Nephron (organoid): ENCODE data around the gene PLEKHA5.
A peak's percentile ranks its signal among the peaks of the same experiment; 100 is the strongest.

Experiments
- H3K27ac Mint-ChIP-seq, 3 experiments: 2 replicates each; pipeline ENCODE4 v1.8.0; 2020; ENCODE audit warnings: mixed read lengths in 3 of 3, mild to moderate bottlenecking in 2 of 3, moderate library complexity in 1 of 3
- H3K27me3 Mint-ChIP-seq: 2 replicates; pipeline ENCODE4 v1.8.0; 2021; ENCODE audit warnings: low read depth, mild to moderate bottlenecking, moderate library complexity, mixed read lengths
- H3K36me3 Mint-ChIP-seq: 2 replicates; pipeline ENCODE4 v1.8.0; 2020; ENCODE audit warnings: low read depth, mixed read lengths
- H3K4me1 Mint-ChIP-seq: 2 replicates; pipeline ENCODE4 v1.8.0; 2020; ENCODE audit warnings: mixed read lengths
- H3K4me3 Mint-ChIP-seq, 3 experiments: 2 replicates each; pipeline ENCODE4 v1.8.0; 2020; ENCODE audit warnings: mild to moderate bottlenecking in 3 of 3, mixed read lengths in 3 of 3, moderate library complexity in 2 of 3
- H3K9me3 Mint-ChIP-seq: 2 replicates; pipeline ENCODE4 v1.8.0; 2020; ENCODE audit warnings: mixed read lengths
- CTCF ChIP-seq, 3 experiments: fragments of 200-600 bp; sonication (generic); IDR thresholded peaks; one replicate each; pipeline ENCODE4 v1.5.0; 2021; ENCODE audit warnings: antibody characterized with exemption in 3 of 3; ENCODE audit not compliant: unreplicated experiment in 3 of 3

PLEKHA5 gene

GRCh38 chr12:19181666-19182426 lies 52.3 kb downstream of the PLEKHA5 start:
- H3K9me3 Mint-ChIP-seq, result no peaks in the 10 kb centered on the region
- H3K4me3 Mint-ChIP-seq, result no peak overlapping the region
- TF ChIP-seq CTCF (IDR thresholded peaks at IDR 0.05; ENCODE audit: unreplicated experiment in 3 of 3), result peak in 2 of 3 experiments; percentile 22 to 32
- H3K36me3 Mint-ChIP-seq, result peaks cover 11% of the 10 kb centered on the region
- H3K4me1 Mint-ChIP-seq, result peaks cover 53% of the 10 kb centered on the region
- no peaks in the 10 kb centered on the region for H3K27me3 Mint-ChIP-seq
- H3K27ac Mint-ChIP-seq, result peak overlapping the region in 2 of 3 experiments; percentile 16 to 51

- no peaks in the 10 kb centered on the region for H3K27me3 Mint-ChIP-seq
- no peak overlapping the region for H3K4me3 Mint-ChIP-seq
- H3K27ac Mint-ChIP-seq, result peak overlapping the region in 2 of 3 experiments; percentile 16 to 51
- no peaks in the 10 kb centered on the region for H3K36me3 Mint-ChIP-seq
- peak in 2 of 3 experiments; percentile 24 to 34 for TF ChIP-seq CTCF (IDR thresholded peaks at IDR 0.05; ENCODE audit: unreplicated experiment in 3 of 3)
- H3K9me3 Mint-ChIP-seq, result no peaks in the 10 kb centered on the region
- H3K4me1 Mint-ChIP-seq, result peaks cover 43% of the 10 kb centered on the region
Observed at GRCh38 chr12:19183121-19183838, 53.7 kb downstream of the PLEKHA5 start.

- no peak for TF ChIP-seq CTCF (IDR thresholded peaks at IDR 0.05; ENCODE audit: unreplicated experiment in 3 of 3)
- H3K27ac Mint-ChIP-seq, result peak overlapping the region; percentile 10 to 79 (median 22)
- H3K4me1 Mint-ChIP-seq, result peaks cover 47% of the 10 kb centered on the region
- H3K36me3 Mint-ChIP-seq, result no peaks in the 10 kb centered on the region
- no peak overlapping the region for H3K4me3 Mint-ChIP-seq
- H3K9me3 Mint-ChIP-seq, result no peaks in the 10 kb centered on the region
- H3K27me3 Mint-ChIP-seq, result no peaks in the 10 kb centered on the region
Observed at GRCh38 chr12:19185262-19185929, 55.9 kb downstream of the PLEKHA5 start.

GRCh38 chr12:19186722-19187661 lies 57.5 kb downstream of the PLEKHA5 start:
- no peaks in the 10 kb centered on the region for H3K9me3 Mint-ChIP-seq
- TF ChIP-seq CTCF (IDR thresholded peaks at IDR 0.05; ENCODE audit: unreplicated experiment in 3 of 3), result peak; percentile 64 to 69 (median 69)
- no peaks in the 10 kb centered on the region for H3K27me3 Mint-ChIP-seq
- peak overlapping the region; percentile 55 to 79 (median 76) for H3K27ac Mint-ChIP-seq
- no peak overlapping the region for H3K4me3 Mint-ChIP-seq
- H3K36me3 Mint-ChIP-seq, result no peaks in the 10 kb centered on the region
- H3K4me1 Mint-ChIP-seq, result peaks cover 61% of the 10 kb centered on the region

GRCh38 chr12:19189522-19189921 lies 60.0 kb downstream of the PLEKHA5 start:
- Mint-ChIP-seq H3K4me1 (peaks cover 52% of the 10 kb centered on the region), H3K4me3 (no peak overlapping the region), H3K27ac (peak overlapping the region; percentile 40 to 84 (median 47)), H3K9me3 (no peaks in the 10 kb centered on the region), H3K36me3 (no peaks in the 10 kb centered on the region), H3K27me3 (no peaks in the 10 kb centered on the region)
- no peak for TF ChIP-seq CTCF (IDR thresholded peaks at IDR 0.05; ENCODE audit: unreplicated experiment in 3 of 3)
